ENCODE results near the gene CHMP1A.

GRCh38 chr16:89668790-89669158 lies 11.3 kb upstream of the CHMP1A start:
- TF ChIP-seq CTCF (conservative IDR thresholded peaks at IDR 0.05 in 1 of 2, IDR thresholded peaks at IDR 0.05 in 1 of 2; ENCODE audit: low read depth in 1 of 2, low read length in 2 of 2) (no peak), EZH2 (IDR thresholded peaks at IDR 0.05; ENCODE audit: low read length, missing control alignments) (no peak)
